HepG2 (cell line): ENCODE measurements around the gene TMEM225B. TPM values are rescaled to one million over a fixed set of nuclear protein-coding genes. Genes with fewer than 3 reads are reported as not detected.

ENCODE experiments used
- AKAP8 ChIP-seq: sonication (generic); formaldehyde crosslinking; IDR thresholded peaks from 2 replicates; pipeline ENCODE4 v1.5.1; 2020; ENCODE audit warnings: mild to moderate bottlenecking, missing genetic modification reagents
- ELF4 ChIP-seq: sonication (generic); formaldehyde crosslinking; IDR thresholded peaks from 2 replicates; pipeline ENCODE4 v1.5.0; 2020; ENCODE audit warnings: missing genetic modification reagents, mild to moderate bottlenecking, moderate library complexity, borderline replicate concordance
- FOSL2 ChIP-seq: sonication (generic); formaldehyde crosslinking; IDR thresholded peaks from 2 replicates; pipeline ENCODE4 v1.4.0; 2020; ENCODE audit warnings: missing genetic modification reagents
- HNF4A ChIP-seq: sonication (generic); formaldehyde crosslinking; IDR thresholded peaks from 2 replicates; pipeline ENCODE4 v1.4.0; 2020; ENCODE audit warnings: missing genetic modification reagents
- HNRNPK ChIP-seq: fragments of 200-400 bp; formaldehyde crosslinking; IDR thresholded peaks from 2 replicates; pipeline ENCODE4 v1.6.1; 2018; ENCODE audit warnings: low read length, low read depth, moderate library complexity, mild to moderate bottlenecking; ENCODE audit not compliant: poor library complexity, severe bottlenecking
- IRF9 ChIP-seq: sonication (generic); formaldehyde crosslinking; IDR thresholded peaks from 2 replicates; pipeline ENCODE4 v1.8.0; 2022; ENCODE audit warnings: missing genetic modification reagents, mild to moderate bottlenecking, borderline replicate concordance
- JDP2 ChIP-seq: sonication (generic); formaldehyde crosslinking; IDR thresholded peaks from 2 replicates; pipeline ENCODE4 v1.8.1; 2022; ENCODE audit warnings: missing genetic modification reagents, borderline replicate concordance
- NAIF1 ChIP-seq: sonication (generic); formaldehyde crosslinking; IDR thresholded peaks from 2 replicates; pipeline ENCODE4 v1.5.0; 2020; ENCODE audit warnings: mild to moderate bottlenecking, missing genetic modification reagents, borderline replicate concordance
- NCOA2 ChIP-seq: sonication (generic); formaldehyde crosslinking; IDR thresholded peaks from 2 replicates; pipeline ENCODE4 v1.8.0; 2022; ENCODE audit warnings: inconsistent platforms
- PHF21A ChIP-seq: sonication (generic); formaldehyde crosslinking; IDR thresholded peaks from 2 replicates; pipeline ENCODE4 v1.5.0; 2020; ENCODE audit warnings: mild to moderate bottlenecking, missing genetic modification reagents
- PPARG ChIP-seq: conservative IDR thresholded peaks from 2 replicates; pipeline ENCODE4 v1.6.1; 2016; ENCODE audit warnings: missing biosample characterization, missing genetic modification reagents
- SAFB2 ChIP-seq: sonication (generic); formaldehyde crosslinking; IDR thresholded peaks from 2 replicates; pipeline ENCODE4 v1.5.1; 2020; ENCODE audit warnings: missing genetic modification reagents, low read depth, mild to moderate bottlenecking, borderline replicate concordance
- SNAPC2 ChIP-seq: sonication (generic); formaldehyde crosslinking; IDR thresholded peaks from 2 replicates; pipeline ENCODE4 v1.8.1; 2022; ENCODE audit warnings: mild to moderate bottlenecking, missing genetic modification reagents
- SRSF9 ChIP-seq: fragments of 200-400 bp; formaldehyde crosslinking; IDR thresholded peaks from 2 replicates; pipeline ENCODE4 v1.6.1; 2018; ENCODE audit warnings: borderline replicate concordance, mild to moderate bottlenecking, low read depth, low read length; ENCODE audit not compliant: insufficient read depth, poor library complexity, severe bottlenecking
- TAF1 ChIP-seq: sonication (generic); formaldehyde crosslinking; IDR thresholded peaks from 2 replicates; pipeline ENCODE4 v1.4.0; 2020; ENCODE audit warnings: missing genetic modification reagents
- TBX3 ChIP-seq: fragments of 450-650 bp; IDR thresholded peaks from 2 replicates; pipeline ENCODE4 v1.6.1; 2017; ENCODE audit warnings: antibody characterized with exemption, mild to moderate bottlenecking, inconsistent platforms, borderline replicate concordance
- U2AF2 ChIP-seq: fragments of 200-400 bp; formaldehyde crosslinking; IDR thresholded peaks from 2 replicates; pipeline ENCODE4 v1.6.1; 2017; ENCODE audit warnings: low read depth, mild to moderate bottlenecking, low read length
- WIZ ChIP-seq: sonication (generic); formaldehyde crosslinking; IDR thresholded peaks from 2 replicates; pipeline ENCODE4 v1.5.1; 2020; ENCODE audit warnings: mild to moderate bottlenecking, missing genetic modification reagents
- ZFP91 ChIP-seq: sonication (generic); formaldehyde crosslinking; IDR thresholded peaks from 2 replicates; pipeline ENCODE4 v1.9.0; 2022; ENCODE audit warnings: missing genetic modification reagents, mild to moderate bottlenecking, borderline replicate concordance
- ZNF264 ChIP-seq: sonication (generic); formaldehyde crosslinking; IDR thresholded peaks from 2 replicates; pipeline ENCODE4 v1.4.0; 2020; ENCODE audit warnings: missing genetic modification reagents
- ZNF513 ChIP-seq: sonication (generic); formaldehyde crosslinking; conservative IDR thresholded peaks from 2 replicates; pipeline ENCODE4 v1.5.0; 2020; ENCODE audit warnings: missing genetic modification reagents
- ZNF597 ChIP-seq: sonication (generic); formaldehyde crosslinking; IDR thresholded peaks from 2 replicates; pipeline ENCODE4 v1.5.0; 2020; ENCODE audit warnings: missing genetic modification reagents
- ZNF75D ChIP-seq: sonication (generic); formaldehyde crosslinking; IDR thresholded peaks from 2 replicates; pipeline ENCODE4 v1.8.1; 2023; ENCODE audit warnings: missing genetic modification reagents, mild to moderate bottlenecking, borderline replicate concordance
- polyA plus RNA-seq, 8 experiments: library from polyadenylated mRNA; depleted of rRNA in 3 of 8; stranded (reverse) in 7 of 8; unstranded in 1 of 8; fragments of >200 nt; fragmentation: Illumina TruSeq in 4 of 8; extraction: Trizol in 4 of 8; gene quantifications; 2 replicates each; pipeline versions ENCODE4 v1.2.1 to v1.2.3, GENCODE V29; 2011 to 2016; ENCODE audit warnings: low read depth in 4 of 8, missing spikeins in 1 of 8, mixed read lengths in 1 of 8; ENCODE audit not compliant: insufficient read depth in 1 of 8
- total RNA-seq, 5 experiments: library from RNA; depleted of rRNA; stranded (reverse); fragments of >200 nt; fragmentation: Illumina TruSeq; extraction: Trizol; gene quantifications; 2 replicates each; pipeline ENCODE4 v1.2.3, GENCODE V29; 2016; ENCODE audit warnings: low read depth in 1 of 5

TMEM225B gene
- total and polyA plus RNA-seq, 2 of the 13 experiments (the other 11 are each of a cell fraction or from before 2014, with no cell fraction given) = 0.78 to 0.95 TPM

GRCh38 chr7:99616359-99617191 is 18.5 kb downstream of the TMEM225B start, which contains the start of gene ZSCAN25 (continued):
- TF ChIP-seq ZFP91 (CRISPR knock-in tag) = peak; percentile 95
- 0 out of 2 replicates have a peak, but pooled peaks have one; percentile 33 for TF ChIP-seq ELF4 (CRISPR knock-in tag)
- TF ChIP-seq IRF9 = peak; percentile 44; the same call in 1 of the 2 replicates
- TF ChIP-seq TAF1 = peak; percentile 98
- peak; percentile 86; the same call in 1 of the 2 replicates for TF ChIP-seq NAIF1 (CRISPR knock-in tag)
- no peak for TF ChIP-seq ZNF75D (CRISPR knock-in tag)
- no peak for TF ChIP-seq JDP2
- TF ChIP-seq AKAP8 (CRISPR knock-in tag) = no peak
- TF ChIP-seq ZNF513 = 0 out of 2 replicates have a peak, but pooled peaks have one; percentile 21
- peak; percentile 60; the same call in 1 of the 2 replicates for TF ChIP-seq ZNF264 (CRISPR knock-in tag)
- no peak for TF ChIP-seq SRSF9
- no peak for TF ChIP-seq U2AF2
- peak; percentile 62; the same call in 1 of the 2 replicates for TF ChIP-seq PHF21A (CRISPR knock-in tag)
- TF ChIP-seq SAFB2 (CRISPR knock-in tag) = no peak; the same call in 1 of the 2 replicates
- no peak for TF ChIP-seq PPARG
- no peak; the same call in none of the 2 replicates for TF ChIP-seq HNF4A (CRISPR knock-in tag)
- TF ChIP-seq WIZ (CRISPR knock-in tag) = no peak; the same call in 1 of the 2 replicates
- no peak for TF ChIP-seq HNRNPK
- TF ChIP-seq NCOA2 = peak; percentile 33; the same call in 1 of the 2 replicates
- TF ChIP-seq ZNF597 = no peak
- 0 out of 2 replicates have a peak, but pooled peaks have one; percentile 31 for TF ChIP-seq TBX3
- peak; percentile 65 for TF ChIP-seq FOSL2 (CRISPR knock-in tag)
- TF ChIP-seq SNAPC2 (CRISPR knock-in tag) = peak; percentile 50; the same call in 1 of the 2 replicates
